ENCODE measurements around the gene CORIN.

GRCh38 chr4:47731182-47731581 lies 106.7 kb downstream of the CORIN start:
- TF ChIP-seq CTCF (IDR thresholded peaks at IDR 0.05) (no peak), POLR2AphosphoS5 (IDR thresholded peaks at IDR 0.05) (no peak)

Data from breast epithelium (tissue), 3 donors.